ENCODE results near the gene MMP12.

GRCh38 chr11:102868339-102868738 lies 6.4 kb downstream of the MMP12 start:
- TF ChIP-seq CTCF (IDR thresholded peaks at IDR 0.05; ENCODE audit: low read length) (no peak), EZH2 (optimal IDR thresholded peaks at IDR 0.05; ENCODE audit: low read depth, low read length) (no peak)

Data from MM.1S (cell line).